Adrenal gland (tissue), 12 donors: ENCODE data around the gene SPHKAP. TPM values are rescaled to one million over a fixed set of nuclear protein-coding genes. Genes with fewer than 3 reads are reported as not detected.

Experiments used
- DNase-seq, 7 donors: peaks; one replicate each; pipeline ENCODE4 v3.0.0-alpha.2; 2019 to 2020
- H3K27ac ChIP-seq, 5 donors: fragments of 200-600 bp; sonication (generic) in 4 of 5; 1 replicate in 3 of 5; 2 replicates in 2 of 5; pipeline versions ENCODE4 v1.5.1 to v1.8.0; 2016 to 2020; ENCODE audit warnings: mild to moderate bottlenecking in 1 of 5
- H3K27me3 ChIP-seq: fragments of 200-600 bp; 2 replicates; pipeline ENCODE4 v1.8.0; 2021
- H3K36me3 ChIP-seq, 2 donors: fragments of 200-600 bp; replicated peaks in 1 of 2; 1 replicate in 1 of 2; 2 replicates in 1 of 2; pipeline versions ENCODE4 v1.5.1 to v1.8.0; 2018 to 2022
- H3K4me1 ChIP-seq, 2 donors: fragments of 200-600 bp; replicated peaks in 1 of 2; 1 replicate in 1 of 2; 2 replicates in 1 of 2; pipeline versions ENCODE4 v1.5.1 to v1.8.0; 2018 to 2021
- H3K4me3 ChIP-seq, 4 donors: fragments of 200-600 bp; sonication (generic) in 3 of 4; one replicate each; pipeline ENCODE4 v1.5.1; 2016 to 2018
- H3K9me3 ChIP-seq, 3 donors: fragments of 200-600 bp; sonication (generic) in 1 of 3; replicated peaks in 1 of 3; 1 replicate in 2 of 3; 2 replicates in 1 of 3; pipeline versions ENCODE4 v1.5.1 to v1.8.0; 2016 to 2021
- POLR2A ChIP-seq, 2 donors: fragments of 450-650 bp; IDR thresholded peaks; one replicate each; pipeline ENCODE4 v1.6.1; 2017; ENCODE audit warnings: antibody characterized with exemption in 2 of 2, mild to moderate bottlenecking in 2 of 2, moderate library complexity in 1 of 2
- WGBS, 4 donors: extraction: QIAGEN DNeasy Blood & Tissue Kit in 2 of 4; methylation state at CpG; one replicate each; pipeline versions ENCODE4 v1.1.5 to v1.1.7; 2013 to 2017; 5-methylcytosine and 5-hydroxymethylcytosine counted together
- intact Hi-C, 2 donors: fragments of 100-400 bp; cut with DNase I; formaldehyde crosslinking; loops; one replicate each; pipeline versions ENCODE4 v1.14.1 to v1.15.0; 2022 to 2023
- polyA plus RNA-seq, 3 donors: library from polyadenylated mRNA; stranded (reverse); fragments of 200-250 nt in 2 of 3; fragments of 350-450 nt in 1 of 3; fragmentation: Illumina TruSeq in 1 of 3; extraction: RNeasy Lipid Tissue Mini Kit (QIAGEN cat#74804) in 1 of 3; gene quantifications; one replicate each; pipeline ENCODE4 v1.2.3, GENCODE V29; 2013 to 2014
- total RNA-seq, 9 donors: library from RNA; depleted of rRNA in 4 of 9; stranded (reverse); fragments of >200 nt in 4 of 9; fragments of 120-200 nt in 1 of 9; fragmentation: NEBNext Ultra II Directional in 1 of 9; extraction: Animal tissue kit (Norgen Biotek cat#: 25700) in 1 of 9; gene quantifications; one replicate each; pipeline versions ENCODE4 v1.1.0 to v1.2.4, GENCODE V29; 2013 to 2023
- TF ChIP-seq, protein P1 (sequence below), 6 experiments: fragments of 450-650 bp in 4 of 6; fragments of 200-600 bp in 2 of 6; sonication (generic) in 1 of 6; IDR thresholded peaks; 1 replicate in 5 of 6; 2 replicates in 1 of 6; pipeline versions ENCODE4 v1.5.1 to v1.8.0; 2016 to 2021; ENCODE audit warnings: antibody characterized with exemption in 6 of 6, mild to moderate bottlenecking in 2 of 6, moderate library complexity in 1 of 6
- donor health status: healthy with polysubstance abuse.
- donor health status: Bipolar disorder and iron deficiency.
- donor health status: DM: yes; HTN: yes; CAD: no.
- donor health status: DM: no; HTN: no; CAD: no.
- donor health status: DM: no; HTN: no; CAD: no.
- donor health status: DM: yes; HTN: yes; CAD: no.

Gene SPHKAP
- total and polyA plus RNA-seq, 12 donors, result under 0.01 to 0.17 (median 0.06) TPM; not detected in 8

DNA sequence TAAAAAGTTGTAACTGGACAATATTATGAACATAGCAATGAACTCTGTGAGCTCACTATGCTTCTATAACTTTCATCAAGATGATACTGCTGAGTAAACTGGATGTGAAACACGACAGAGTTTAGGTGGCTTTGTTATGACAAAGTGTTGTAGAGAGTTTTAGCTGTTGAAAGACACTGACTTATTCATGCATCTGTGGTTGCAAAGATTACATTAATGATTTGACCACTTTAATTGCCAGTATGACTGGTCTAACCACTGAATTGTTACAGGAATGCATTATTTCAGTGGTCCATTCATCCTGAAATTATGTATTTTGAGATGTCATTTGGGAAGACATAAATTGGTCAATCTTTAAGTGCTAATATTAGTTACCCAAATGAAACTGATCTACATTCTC lies 117.9 kb downstream of the SPHKAP start:
- Histone ChIP-seq H3K9me3 (no peaks in the 10 kb centered on the region), H3K27me3 (no peaks in the 10 kb centered on the region), H3K4me3 (no peak overlapping the region), H3K27ac (no peak overlapping the region), H3K36me3 (no peaks in the 10 kb centered on the region), H3K4me1 (no peaks in the 10 kb centered on the region)
- TF ChIP-seq, protein P1, sequence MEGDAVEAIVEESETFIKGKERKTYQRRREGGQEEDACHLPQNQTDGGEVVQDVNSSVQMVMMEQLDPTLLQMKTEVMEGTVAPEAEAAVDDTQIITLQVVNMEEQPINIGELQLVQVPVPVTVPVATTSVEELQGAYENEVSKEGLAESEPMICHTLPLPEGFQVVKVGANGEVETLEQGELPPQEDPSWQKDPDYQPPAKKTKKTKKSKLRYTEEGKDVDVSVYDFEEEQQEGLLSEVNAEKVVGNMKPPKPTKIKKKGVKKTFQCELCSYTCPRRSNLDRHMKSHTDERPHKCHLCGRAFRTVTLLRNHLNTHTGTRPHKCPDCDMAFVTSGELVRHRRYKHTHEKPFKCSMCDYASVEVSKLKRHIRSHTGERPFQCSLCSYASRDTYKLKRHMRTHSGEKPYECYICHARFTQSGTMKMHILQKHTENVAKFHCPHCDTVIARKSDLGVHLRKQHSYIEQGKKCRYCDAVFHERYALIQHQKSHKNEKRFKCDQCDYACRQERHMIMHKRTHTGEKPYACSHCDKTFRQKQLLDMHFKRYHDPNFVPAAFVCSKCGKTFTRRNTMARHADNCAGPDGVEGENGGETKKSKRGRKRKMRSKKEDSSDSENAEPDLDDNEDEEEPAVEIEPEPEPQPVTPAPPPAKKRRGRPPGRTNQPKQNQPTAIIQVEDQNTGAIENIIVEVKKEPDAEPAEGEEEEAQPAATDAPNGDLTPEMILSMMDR (IDR thresholded peaks at IDR 0.05), result no peak
- no peak for TF ChIP-seq POLR2A (IDR thresholded peaks at IDR 0.05)
- DNase-seq, result no peak
- intact Hi-C loops, result no loop called here
- 30 to 83% (median 67%) methylated on average over 1 of the region's 1 CpG for WGBS, 4 donors

DNA sequence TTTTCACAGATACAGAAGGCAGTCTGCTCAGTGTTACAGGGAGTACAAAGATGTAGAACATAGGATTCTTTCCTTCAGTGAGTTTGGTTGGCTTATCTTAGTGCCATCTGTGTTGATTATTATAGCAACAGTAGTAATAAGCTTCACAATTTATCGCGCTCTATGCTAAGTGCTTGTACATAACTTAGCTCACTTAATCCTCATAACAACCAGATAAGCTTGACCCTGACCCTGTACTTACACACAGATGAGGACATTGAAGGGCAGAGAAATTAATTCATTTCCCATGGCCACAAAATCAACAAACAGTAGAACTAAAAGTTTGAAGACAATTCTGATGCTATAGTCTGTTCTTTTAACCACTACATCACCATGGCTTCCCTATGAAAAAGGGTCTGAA lies 121.8 kb downstream of the SPHKAP start:
- TF ChIP-seq POLR2A (IDR thresholded peaks at IDR 0.05), result no peak
- TF ChIP-seq, protein P1 (IDR thresholded peaks at IDR 0.05), result no peak
- H3K4me3 ChIP-seq, result no peak overlapping the region
- H3K27ac ChIP-seq, result no peak overlapping the region
- H3K9me3 ChIP-seq, result no peaks in the 10 kb centered on the region
- no peaks in the 10 kb centered on the region for H3K36me3 ChIP-seq
- no peaks in the 10 kb centered on the region for H3K27me3 ChIP-seq
- 47 to 67% (median 53%) methylated on average over 2 of the region's 2 CpGs for WGBS, 4 donors
- no peaks in the 10 kb centered on the region for H3K4me1 ChIP-seq
- DNase-seq, result no peak
- intact Hi-C loops, result no loop called here

DNA sequence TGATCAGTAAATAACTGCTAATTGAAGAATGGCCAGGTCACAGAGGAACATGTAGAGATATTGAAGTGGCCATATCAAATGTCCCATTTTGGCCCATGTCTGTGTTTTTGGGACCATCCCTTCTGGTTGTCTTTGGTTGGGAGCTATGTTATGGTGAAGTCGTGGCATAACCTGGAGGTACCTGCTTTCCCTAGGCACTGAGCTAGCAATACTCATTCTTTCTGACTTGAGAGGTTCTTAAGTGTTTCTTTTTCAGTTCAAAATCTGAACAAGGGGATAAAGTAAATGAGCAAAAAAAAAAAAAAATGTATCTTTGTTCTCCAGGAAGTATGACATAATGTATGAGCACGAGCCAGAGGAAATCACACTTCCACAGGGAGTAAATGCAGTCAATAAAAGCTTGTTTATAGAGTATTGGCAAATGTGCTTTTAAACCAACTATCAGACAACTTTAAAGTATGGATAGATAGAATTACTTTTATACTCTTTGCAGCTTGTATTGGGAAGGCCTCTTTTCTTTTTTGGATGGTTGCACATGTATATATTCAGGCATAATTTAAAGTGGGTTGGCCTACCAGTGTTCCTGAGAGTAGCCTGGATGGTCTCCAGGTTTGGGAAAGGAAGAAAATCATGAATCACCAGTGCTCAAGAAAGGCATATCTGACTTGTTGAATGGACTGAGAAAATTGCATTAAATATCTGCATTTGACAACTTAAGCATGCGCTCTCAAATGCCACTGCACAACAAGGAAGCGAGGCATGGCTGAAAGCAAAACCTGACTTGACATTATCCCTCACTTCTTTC lies 125.0 kb downstream of the SPHKAP start:
- Histone ChIP-seq H3K27ac (no peak overlapping the region), H3K36me3 (no peaks in the 10 kb centered on the region), H3K4me1 (no peaks in the 10 kb centered on the region), H3K4me3 (no peak overlapping the region), H3K27me3 (no peaks in the 10 kb centered on the region), H3K9me3 (no peaks in the 10 kb centered on the region)
- WGBS, 4 donors, result 58 to 73% (median 70%) methylated on average over 4 of the region's 4 CpGs
- no peak for DNase-seq
- intact Hi-C loops, result no loop called here
- no peak for TF ChIP-seq POLR2A (IDR thresholded peaks at IDR 0.05)
- TF ChIP-seq, protein P1 (IDR thresholded peaks at IDR 0.05), result no peak

DNA sequence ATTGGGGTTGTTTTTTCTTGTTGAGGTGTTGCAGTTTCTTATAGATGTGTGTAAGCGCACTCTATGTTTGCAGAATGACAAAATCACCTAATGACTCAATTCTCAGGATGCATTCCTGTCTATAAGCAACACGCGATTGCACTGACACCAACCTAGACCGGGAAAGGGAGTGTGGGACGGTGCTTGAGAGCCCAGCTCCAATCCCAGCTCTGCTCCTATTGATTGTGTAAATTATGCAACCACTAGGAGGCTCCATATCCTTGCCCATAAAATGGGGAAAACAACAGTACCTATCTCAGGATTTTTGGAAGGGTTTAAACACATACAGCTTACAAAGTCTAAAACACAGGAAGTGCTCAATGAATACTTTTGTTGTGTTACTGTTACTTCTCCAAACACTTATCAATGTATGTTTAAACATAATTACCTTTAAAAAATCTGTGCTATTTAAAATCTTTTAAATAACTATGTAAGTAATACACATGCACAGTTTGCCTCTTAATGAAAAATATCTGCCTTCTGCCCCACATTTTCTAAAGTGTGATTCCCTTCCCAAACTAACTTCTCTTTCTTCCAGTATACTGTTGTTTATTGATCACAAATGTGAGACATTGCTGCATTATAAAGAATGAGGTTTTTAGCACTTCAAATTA lies 132.5 kb downstream of the SPHKAP start:
- Histone ChIP-seq H3K4me1 (peaks cover 0 to 4% of the 10 kb centered on the region in 2 donors), H3K27me3 (no peaks in the 10 kb centered on the region), H3K27ac (no peak overlapping the region), H3K36me3 (no peaks in the 10 kb centered on the region), H3K9me3 (no peaks in the 10 kb centered on the region), H3K4me3 (no peak overlapping the region)
- intact Hi-C loops, result loop anchor here in 1 of 2 donors (10.0 kb wide), 1 partner anchor 606 kb away; no protein-coding TSS in a partner anchor
- peak; percentile 18 to 55 (median 37) for DNase-seq
- WGBS, 4 donors, result 23 to 50% (median 24%) methylated on average over 2 to 5 of the region's 5 CpGs
- TF ChIP-seq, protein P1 (IDR thresholded peaks at IDR 0.05), result peak; percentile 45 to 70 (median 60)
- no peak for TF ChIP-seq POLR2A (IDR thresholded peaks at IDR 0.05)
